Measurements from ENCODE around the gene MGRN1. TPM values are rescaled to one million over a fixed set of nuclear protein-coding genes. Genes with fewer than 3 reads are reported as not detected.

Gene MGRN1
- total RNA-seq, 1 donor from 2014 or later: 40.6 TPM

GRCh38 chr16:4631444-4631843, 6.8 kb downstream of the MGRN1 start:
- no peak for DNase-seq (ENCODE audit: low read depth)
- no peak overlapping the region for H3K4me3 ChIP-seq (ENCODE audit: low read depth, low read length)
- no peak for TF ChIP-seq CTCF (conservative IDR thresholded peaks at IDR 0.05; ENCODE audit: low read depth, low read length)

- no peak for DNase-seq (ENCODE audit: low read depth)
- H3K4me3 ChIP-seq (ENCODE audit: low read depth, low read length): no peak overlapping the region
- no peak for TF ChIP-seq CTCF (conservative IDR thresholded peaks at IDR 0.05; ENCODE audit: low read depth, low read length)
These were observed 9.4 kb downstream of the MGRN1 start for GRCh38 chr16:4633910-4634635.

- no peak for TF ChIP-seq CTCF (conservative IDR thresholded peaks at IDR 0.05; ENCODE audit: low read depth, low read length)
- no peak overlapping the region for H3K4me3 ChIP-seq (ENCODE audit: low read depth, low read length)
- DNase-seq (ENCODE audit: low read depth): no peak
These were observed 10.1 kb downstream of the MGRN1 start for GRCh38 chr16:4634768-4635167.

GRCh38 chr16:4636196-4636595, 11.6 kb downstream of the MGRN1 start:
- TF ChIP-seq CTCF (conservative IDR thresholded peaks at IDR 0.05; ENCODE audit: low read depth, low read length): no peak
- DNase-seq (ENCODE audit: low read depth): no peak
- H3K4me3 ChIP-seq (ENCODE audit: low read depth, low read length): no peak overlapping the region

GRCh38 chr16:4637501-4638166, 13.0 kb downstream of the MGRN1 start:
- DNase-seq (ENCODE audit: low read depth): no peak
- H3K4me3 ChIP-seq (ENCODE audit: low read depth, low read length): no peak overlapping the region
- TF ChIP-seq CTCF (conservative IDR thresholded peaks at IDR 0.05; ENCODE audit: low read depth, low read length): no peak

- no peak overlapping the region for H3K4me3 ChIP-seq (ENCODE audit: low read depth, low read length)
- TF ChIP-seq CTCF (conservative IDR thresholded peaks at IDR 0.05; ENCODE audit: low read depth, low read length): no peak
- no peak for DNase-seq (ENCODE audit: low read depth)
These were observed 15.4 kb downstream of the MGRN1 start for GRCh38 chr16:4639899-4640509.

Measured in epithelial cell of proximal tubule (primary cell).